Erythroblast (primary cell): ENCODE results near the gene CECR2.

ENCODE experiments used
- DNase-seq, 2 experiments: peaks; one replicate each; lab custom pipeline; 2025; lab: John Stamatoyannopoulos, UW
- GATA1 ChIP-seq: IDR thresholded peaks from 2 replicates; pipeline ENCODE4 v1.6.1; 2011; ENCODE audit warnings: low read depth, mild to moderate bottlenecking, control low read depth, low read length, moderate library complexity
- POLR2A ChIP-seq: IDR thresholded peaks from 2 replicates; pipeline ENCODE4 v1.6.1; 2011; ENCODE audit warnings: mild to moderate bottlenecking, low read length

The CECR2 gene

GRCh38 chr22:17579535-17579981 is 210.3 kb downstream of the CECR2 start:
- no peak for DNase-seq
- TF ChIP-seq POLR2A (no peak), GATA1 (no peak)

DNA sequence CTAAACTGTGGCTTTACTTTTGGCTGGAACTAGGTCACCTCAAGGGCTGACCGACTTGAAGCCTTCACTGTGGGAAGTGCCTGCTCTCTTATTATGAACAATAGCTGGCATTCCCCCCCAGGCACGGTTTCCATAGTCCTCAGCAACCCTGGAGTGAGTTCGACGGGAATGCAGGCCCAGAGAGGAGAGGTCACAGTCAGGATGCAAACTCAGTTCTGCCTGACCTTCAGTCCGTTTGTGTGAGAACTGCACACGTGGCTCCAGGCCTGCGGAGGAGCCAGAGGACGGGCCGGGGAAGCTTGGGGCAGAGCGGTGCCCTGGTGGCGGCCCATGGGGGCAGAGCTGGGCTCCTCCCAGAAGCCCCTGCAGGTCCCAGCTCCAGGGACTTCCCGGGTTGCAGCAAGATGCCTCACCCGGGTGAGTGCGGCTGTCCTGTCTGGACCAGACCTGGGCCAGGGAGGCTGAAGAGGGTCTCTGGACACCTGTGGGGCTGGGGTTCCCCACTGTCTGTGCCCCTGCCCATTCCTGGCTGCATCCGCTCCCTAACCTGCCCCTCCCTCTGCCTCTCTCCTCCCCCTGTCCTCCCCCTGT is 211.3 kb downstream of the CECR2 start:
- DNase-seq: no peak
- TF ChIP-seq POLR2A (no peak), GATA1 (no peak)

GRCh38 chr22:17581056-17581455 is 211.8 kb downstream of the CECR2 start:
- DNase-seq: no peak

DNA sequence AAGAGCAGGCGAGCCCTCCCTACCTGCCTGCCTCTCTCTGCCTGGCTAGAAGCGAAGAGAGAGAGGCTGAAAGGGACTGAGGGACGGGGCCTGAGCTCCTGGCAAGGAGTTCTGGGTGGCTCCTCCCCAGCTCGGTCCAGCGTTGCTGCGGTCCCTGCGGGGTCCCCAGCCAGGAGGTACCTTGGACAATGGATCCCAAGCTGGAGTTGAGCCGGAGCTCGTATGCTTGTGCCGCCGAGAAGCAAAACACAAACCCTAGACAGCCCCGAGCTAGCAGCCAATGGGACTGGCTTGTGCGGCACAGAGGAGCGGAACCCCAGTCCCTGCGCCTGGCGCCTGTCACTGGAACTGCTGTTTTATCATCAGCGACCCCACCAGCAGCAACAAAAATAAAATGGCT is 212.4 kb downstream of the CECR2 start:
- TF ChIP-seq GATA1: no peak
- no peak for TF ChIP-seq POLR2A
- DNase-seq: no peak

More at GRCh38 chr22:17581056-17581455, 211.8 kb downstream of the CECR2 start:
- TF ChIP-seq POLR2A: no peak
- TF ChIP-seq GATA1: no peak

DNA sequence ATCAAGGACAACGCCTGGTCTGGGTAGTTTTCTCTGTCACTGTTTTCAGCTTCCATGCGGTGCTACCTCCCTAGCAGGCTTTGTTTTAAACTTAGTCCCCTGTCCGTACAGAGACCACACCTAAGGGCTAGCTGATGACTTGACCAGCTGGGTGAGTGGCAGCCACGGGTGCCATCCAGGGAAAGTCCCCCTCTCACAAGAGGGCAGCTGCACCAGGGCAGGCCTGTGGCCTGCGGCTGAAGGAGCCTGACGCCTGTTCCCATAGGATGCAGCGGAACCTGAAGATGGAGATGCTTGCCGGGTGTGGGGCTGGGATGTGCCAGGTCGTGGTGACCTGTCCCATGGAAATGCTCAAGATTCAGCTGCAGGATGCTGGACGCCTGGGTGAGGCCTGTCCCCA is 213.9 kb downstream of the CECR2 start:
- DNase-seq: no peak
- TF ChIP-seq POLR2A (no peak), GATA1 (no peak)

GRCh38 chr22:17586831-17587440 is 217.7 kb downstream of the CECR2 start:
- TF ChIP-seq GATA1 (no peak), POLR2A (no peak)
- DNase-seq: no peak

DNA sequence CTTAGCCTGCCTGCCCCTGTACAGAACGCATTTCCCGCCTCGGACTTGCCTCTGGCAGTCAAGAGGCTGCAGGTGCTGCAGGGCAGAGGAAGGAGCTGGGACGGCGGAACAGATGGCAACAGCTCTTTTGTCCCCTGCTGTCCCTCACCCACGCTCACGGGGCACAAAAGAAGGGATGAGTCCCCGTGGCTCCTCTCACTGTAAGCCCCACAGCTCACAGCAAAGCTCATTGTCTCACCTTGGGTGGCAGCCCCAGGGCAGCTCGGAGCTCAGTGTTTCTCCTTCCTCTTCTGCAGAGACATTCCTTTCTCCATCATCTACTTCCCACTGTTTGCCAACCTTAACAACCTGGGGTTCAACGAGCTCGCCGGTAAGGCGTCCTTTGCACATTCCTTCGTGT is 218.4 kb downstream of the CECR2 start:
- TF ChIP-seq POLR2A (no peak), GATA1 (no peak)
- DNase-seq: no peak

GRCh38 chr22:17588606-17589005 is 219.3 kb downstream of the CECR2 start:
- DNase-seq: no peak

DNA sequence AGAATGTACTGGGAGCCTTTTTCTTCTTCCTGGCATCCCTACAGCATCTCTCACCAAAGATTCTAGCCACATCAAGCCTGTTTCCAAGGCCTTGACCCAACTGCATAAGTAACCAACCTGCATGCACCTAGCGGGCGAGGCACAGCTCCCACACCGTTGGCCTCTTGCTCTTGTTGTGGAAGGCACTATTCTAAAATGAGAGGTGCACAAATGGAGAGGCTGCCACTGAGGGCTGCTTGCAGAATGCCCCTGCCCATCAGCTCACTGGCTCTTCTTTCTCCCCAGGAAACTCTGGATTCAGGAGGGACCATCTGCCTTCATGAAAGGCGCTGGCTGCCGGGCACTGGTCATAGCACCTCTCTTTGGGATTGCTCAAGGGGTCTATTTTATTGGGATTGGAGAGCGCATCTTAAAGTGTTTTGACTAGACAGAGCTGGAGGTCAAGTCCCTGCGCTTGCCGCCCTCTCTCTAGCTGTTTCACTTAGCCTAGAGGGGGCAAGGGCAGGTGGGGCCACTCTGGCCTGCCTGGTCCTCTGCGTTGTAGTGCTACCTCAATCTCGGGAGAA is 220.6 kb downstream of the CECR2 start:
- no peak for DNase-seq
- TF ChIP-seq POLR2A: no peak
- no peak for TF ChIP-seq GATA1

More at GRCh38 chr22:17588606-17589005, 219.3 kb downstream of the CECR2 start:
- no peak for TF ChIP-seq POLR2A

- TF ChIP-seq POLR2A: no peak
- TF ChIP-seq GATA1: no peak
- no peak for DNase-seq
Observed at GRCh38 chr22:17590586-17590985, 221.3 kb downstream of the CECR2 start.

- no peak for TF ChIP-seq POLR2A
- no peak for TF ChIP-seq GATA1
- no peak for DNase-seq
Observed at GRCh38 chr22:17592201-17592600, 222.9 kb downstream of the CECR2 start.

DNA sequence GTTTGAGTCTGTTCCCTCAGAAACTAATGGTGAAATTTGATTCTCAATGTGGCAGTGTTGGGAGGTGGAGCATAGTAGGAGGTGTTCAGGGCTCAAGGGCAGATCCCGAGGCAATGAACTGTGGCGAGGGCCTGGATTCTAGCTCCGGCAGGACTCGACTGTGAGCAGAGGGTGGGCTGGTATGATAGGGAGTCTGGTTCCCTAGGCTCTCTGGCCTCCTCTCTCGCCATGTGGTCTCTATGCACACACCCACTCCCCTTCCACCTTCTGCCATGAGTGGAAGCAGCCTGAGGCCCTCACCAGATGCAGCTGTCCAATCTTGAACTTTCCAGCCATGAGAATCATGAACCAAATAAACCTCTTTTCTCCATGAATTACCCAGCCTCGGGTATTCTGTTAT is 227.0 kb downstream of the CECR2 start:
- TF ChIP-seq POLR2A (no peak), GATA1 (no peak)
- no peak for DNase-seq

- DNase-seq: no peak
- TF ChIP-seq POLR2A (no peak), GATA1 (no peak)
Observed at GRCh38 chr22:17597217-17597616, 228.0 kb downstream of the CECR2 start.

DNA sequence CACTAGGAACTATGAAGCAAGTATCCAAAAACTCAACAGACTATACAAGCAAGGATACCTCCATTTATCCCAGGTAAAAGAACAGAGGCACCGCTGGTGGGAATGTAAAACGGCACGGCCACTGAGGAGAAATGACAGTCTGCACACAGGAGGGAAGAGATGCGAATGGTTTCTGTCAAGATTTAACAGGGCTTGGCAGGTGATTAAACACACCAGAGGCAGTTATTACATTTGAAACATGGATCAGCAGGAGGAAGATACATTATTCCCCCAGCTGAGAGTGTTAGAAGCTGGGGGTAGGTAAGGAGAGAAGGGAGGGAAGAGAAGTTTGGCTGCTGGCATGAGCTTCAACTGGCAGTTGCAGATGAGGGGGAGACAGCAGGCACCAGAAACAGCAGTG is 229.1 kb downstream of the CECR2 start:
- TF ChIP-seq POLR2A (no peak), GATA1 (no peak)
- no peak for DNase-seq
